Measurements from ENCODE around the gene USP20.

DNA sequence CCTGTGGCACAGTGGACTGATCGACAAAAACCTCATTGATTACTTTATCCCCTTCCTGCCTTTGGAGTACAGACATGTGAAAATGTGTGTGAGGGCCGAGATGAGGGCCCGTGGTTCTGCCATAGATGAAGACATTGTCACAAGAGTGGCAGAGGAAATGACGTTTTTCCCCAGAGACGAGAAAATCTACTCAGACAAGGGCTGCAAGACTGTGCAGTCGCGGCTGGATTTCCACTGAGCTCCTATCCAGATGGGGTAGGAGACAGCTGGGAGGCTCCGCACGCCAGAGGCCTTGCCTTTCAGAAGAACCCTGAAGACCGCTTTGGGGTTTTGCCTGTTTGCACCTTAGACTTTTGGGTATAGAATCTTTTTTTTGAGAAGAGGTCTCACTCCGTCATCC lies 25.9 kb upstream of the USP20 start:
- TF ChIP-seq, protein P1, sequence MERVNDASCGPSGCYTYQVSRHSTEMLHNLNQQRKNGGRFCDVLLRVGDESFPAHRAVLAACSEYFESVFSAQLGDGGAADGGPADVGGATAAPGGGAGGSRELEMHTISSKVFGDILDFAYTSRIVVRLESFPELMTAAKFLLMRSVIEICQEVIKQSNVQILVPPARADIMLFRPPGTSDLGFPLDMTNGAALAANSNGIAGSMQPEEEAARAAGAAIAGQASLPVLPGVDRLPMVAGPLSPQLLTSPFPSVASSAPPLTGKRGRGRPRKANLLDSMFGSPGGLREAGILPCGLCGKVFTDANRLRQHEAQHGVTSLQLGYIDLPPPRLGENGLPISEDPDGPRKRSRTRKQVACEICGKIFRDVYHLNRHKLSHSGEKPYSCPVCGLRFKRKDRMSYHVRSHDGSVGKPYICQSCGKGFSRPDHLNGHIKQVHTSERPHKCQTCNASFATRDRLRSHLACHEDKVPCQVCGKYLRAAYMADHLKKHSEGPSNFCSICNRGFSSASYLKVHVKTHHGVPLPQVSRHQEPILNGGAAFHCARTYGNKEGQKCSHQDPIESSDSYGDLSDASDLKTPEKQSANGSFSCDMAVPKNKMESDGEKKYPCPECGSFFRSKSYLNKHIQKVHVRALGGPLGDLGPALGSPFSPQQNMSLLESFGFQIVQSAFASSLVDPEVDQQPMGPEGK (CRISPR knock-in tag; IDR thresholded peaks at IDR 0.05; ENCODE audit: borderline replicate concordance) = no peak
- no peak for TF ChIP-seq ZNF565 (CRISPR knock-in tag; conservative IDR thresholded peaks at IDR 0.05; ENCODE audit: low read depth)
- TF ChIP-seq, protein P2, sequence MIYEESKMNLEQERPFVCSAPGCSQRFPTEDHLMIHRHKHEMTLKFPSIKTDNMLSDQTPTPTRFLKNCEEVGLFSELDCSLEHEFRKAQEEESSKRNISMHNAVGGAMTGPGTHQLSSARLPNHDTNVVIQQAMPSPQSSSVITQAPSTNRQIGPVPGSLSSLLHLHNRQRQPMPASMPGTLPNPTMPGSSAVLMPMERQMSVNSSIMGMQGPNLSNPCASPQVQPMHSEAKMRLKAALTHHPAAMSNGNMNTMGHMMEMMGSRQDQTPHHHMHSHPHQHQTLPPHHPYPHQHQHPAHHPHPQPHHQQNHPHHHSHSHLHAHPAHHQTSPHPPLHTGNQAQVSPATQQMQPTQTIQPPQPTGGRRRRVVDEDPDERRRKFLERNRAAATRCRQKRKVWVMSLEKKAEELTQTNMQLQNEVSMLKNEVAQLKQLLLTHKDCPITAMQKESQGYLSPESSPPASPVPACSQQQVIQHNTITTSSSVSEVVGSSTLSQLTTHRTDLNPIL (CRISPR knock-in tag; IDR thresholded peaks at IDR 0.05; ENCODE audit: low read depth) = no peak
- TF ChIP-seq, protein P3, sequence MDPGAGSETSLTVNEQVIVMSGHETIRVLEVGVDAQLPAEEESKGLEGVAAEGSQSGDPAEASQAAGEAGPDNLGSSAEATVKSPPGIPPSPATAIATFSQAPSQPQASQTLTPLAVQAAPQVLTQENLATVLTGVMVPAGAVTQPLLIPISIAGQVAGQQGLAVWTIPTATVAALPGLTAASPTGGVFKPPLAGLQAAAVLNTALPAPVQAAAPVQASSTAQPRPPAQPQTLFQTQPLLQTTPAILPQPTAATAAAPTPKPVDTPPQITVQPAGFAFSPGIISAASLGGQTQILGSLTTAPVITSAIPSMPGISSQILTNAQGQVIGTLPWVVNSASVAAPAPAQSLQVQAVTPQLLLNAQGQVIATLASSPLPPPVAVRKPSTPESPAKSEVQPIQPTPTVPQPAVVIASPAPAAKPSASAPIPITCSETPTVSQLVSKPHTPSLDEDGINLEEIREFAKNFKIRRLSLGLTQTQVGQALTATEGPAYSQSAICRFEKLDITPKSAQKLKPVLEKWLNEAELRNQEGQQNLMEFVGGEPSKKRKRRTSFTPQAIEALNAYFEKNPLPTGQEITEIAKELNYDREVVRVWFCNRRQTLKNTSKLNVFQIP (CRISPR knock-in tag; IDR thresholded peaks at IDR 0.05; ENCODE audit: borderline replicate concordance, low read depth) = no peak
- TF ChIP-seq BACH2 (CRISPR knock-in tag; IDR thresholded peaks at IDR 0.05; ENCODE audit: borderline replicate concordance) = no peak
- TF ChIP-seq RARB (CRISPR knock-in tag; IDR thresholded peaks at IDR 0.05) = no peak
- no peak for TF ChIP-seq ZFP30 (CRISPR knock-in tag; IDR thresholded peaks at IDR 0.05)
